ENCODE data around the gene IL1RAPL1.

- TF ChIP-seq CTCF (IDR thresholded peaks at IDR 0.05), result no peak
- TF ChIP-seq EP300 (IDR thresholded peaks at IDR 0.05), result no peak
- TF ChIP-seq POLR2AphosphoS5 (IDR thresholded peaks at IDR 0.05), result no peak
Observed at GRCh38 chrX:29627833-29628232, 1040.6 kb downstream of the IL1RAPL1 start.

Measured in esophagus muscularis mucosa (tissue), 4 donors.